ENCODE results near the gene ARHGAP15. TPM values are rescaled to one million over a fixed set of nuclear protein-coding genes. Genes with fewer than 3 reads are reported as not detected.

The ARHGAP15 gene
- total and polyA plus RNA-seq, 12 donors, result 1.3 to 7.7 (median 2.8) TPM

GRCh38 chr2:143452817-143453451 lies 323.7 kb downstream of the ARHGAP15 start:
- ATAC-seq, result no peak
- intact Hi-C loops (cut with DNase I), result no loop called here

GRCh38 chr2:143453981-143454511 lies 324.8 kb downstream of the ARHGAP15 start:
- Histone ChIP-seq H3K4me1 (peaks cover 0 to 14% (median 0%) of the 10 kb centered on the region in 9 donors), H3K4me3 (no peak overlapping the region), H3K27me3 (no peaks in the 10 kb centered on the region), H3K36me3 (no peaks in the 10 kb centered on the region), H3K9me3 (peaks cover 0 to 14% (median 0%) of the 10 kb centered on the region in 11 donors), H3K27ac (no peak overlapping the region)
- WGBS, 2 donors, result 83 to 91% methylated on average over 2 of the region's 2 CpGs
- TF ChIP-seq, protein P1, sequence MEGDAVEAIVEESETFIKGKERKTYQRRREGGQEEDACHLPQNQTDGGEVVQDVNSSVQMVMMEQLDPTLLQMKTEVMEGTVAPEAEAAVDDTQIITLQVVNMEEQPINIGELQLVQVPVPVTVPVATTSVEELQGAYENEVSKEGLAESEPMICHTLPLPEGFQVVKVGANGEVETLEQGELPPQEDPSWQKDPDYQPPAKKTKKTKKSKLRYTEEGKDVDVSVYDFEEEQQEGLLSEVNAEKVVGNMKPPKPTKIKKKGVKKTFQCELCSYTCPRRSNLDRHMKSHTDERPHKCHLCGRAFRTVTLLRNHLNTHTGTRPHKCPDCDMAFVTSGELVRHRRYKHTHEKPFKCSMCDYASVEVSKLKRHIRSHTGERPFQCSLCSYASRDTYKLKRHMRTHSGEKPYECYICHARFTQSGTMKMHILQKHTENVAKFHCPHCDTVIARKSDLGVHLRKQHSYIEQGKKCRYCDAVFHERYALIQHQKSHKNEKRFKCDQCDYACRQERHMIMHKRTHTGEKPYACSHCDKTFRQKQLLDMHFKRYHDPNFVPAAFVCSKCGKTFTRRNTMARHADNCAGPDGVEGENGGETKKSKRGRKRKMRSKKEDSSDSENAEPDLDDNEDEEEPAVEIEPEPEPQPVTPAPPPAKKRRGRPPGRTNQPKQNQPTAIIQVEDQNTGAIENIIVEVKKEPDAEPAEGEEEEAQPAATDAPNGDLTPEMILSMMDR (IDR thresholded peaks at IDR 0.05), result no peak
- ATAC-seq (no peak), DNase-seq (no peak)
- intact Hi-C loops (cut with DNase I), result no loop called here

More at GRCh38 chr2:143452817-143453451, 323.7 kb downstream of the ARHGAP15 start:
- DNase-seq, result no peak
- H3K9me3 ChIP-seq, result peaks cover 0 to 10% (median 0%) of the 10 kb centered on the region in 11 donors
- no peak overlapping the region for H3K27ac ChIP-seq
- peaks cover 0 to 14% (median 0%) of the 10 kb centered on the region in 9 donors for H3K4me1 ChIP-seq
- no peak overlapping the region for H3K4me3 ChIP-seq
- H3K36me3 ChIP-seq, result no peaks in the 10 kb centered on the region
- 75 to 76% methylated on average over 3 of the region's 3 CpGs for WGBS, 2 donors
- H3K27me3 ChIP-seq, result no peaks in the 10 kb centered on the region
- TF ChIP-seq, protein P1 (IDR thresholded peaks at IDR 0.05), result no peak

GRCh38 chr2:143455317-143455716 lies 326.1 kb downstream of the ARHGAP15 start:
- Histone ChIP-seq H3K9me3 (peaks cover 0 to 14% (median 0%) of the 10 kb centered on the region in 11 donors), H3K27ac (no peak overlapping the region), H3K36me3 (no peaks in the 10 kb centered on the region), H3K4me1 (peaks cover 0 to 14% (median 0%) of the 10 kb centered on the region in 9 donors), H3K4me3 (no peak overlapping the region), H3K27me3 (no peaks in the 10 kb centered on the region)
- 86 to 89% methylated on average over 3 of the region's 3 CpGs for WGBS, 2 donors
- ATAC-seq (no peak), DNase-seq (no peak)
- intact Hi-C loops (cut with DNase I), result no loop called here
- TF ChIP-seq, protein P1 (IDR thresholded peaks at IDR 0.05), result no peak

GRCh38 chr2:143458258-143459190 lies 329.3 kb downstream of the ARHGAP15 start:
- intact Hi-C loops (cut with DNase I), result no loop called here
- Histone ChIP-seq H3K9me3 (peaks cover 0 to 19% (median 0%) of the 10 kb centered on the region in 11 donors), H3K4me1 (no peaks in the 10 kb centered on the region), H3K27me3 (no peaks in the 10 kb centered on the region), H3K27ac (no peak overlapping the region), H3K36me3 (no peaks in the 10 kb centered on the region), H3K4me3 (no peak overlapping the region)
- WGBS, 2 donors, result 92% methylated on average over 7 of the region's 7 CpGs
- DNase-seq (no peak), ATAC-seq (no peak)
- TF ChIP-seq, protein P1 (IDR thresholded peaks at IDR 0.05), result no peak

All from heart right ventricle (tissue), 16 donors.